Neural progenitor cell (in vitro differentiated cells): ENCODE data around the gene TMEM273.

Experiments used
- EZH2 ChIP-seq: fragments of 200-600 bp; sonication (generic); IDR thresholded peaks from 2 replicates; pipeline ENCODE4 v1.6.1; 2017; ENCODE audit warnings: antibody characterized with exemption, mild to moderate bottlenecking, moderate library complexity
- TF ChIP-seq, protein P1 (sequence below): fragments of 200-600 bp; sonication (generic); IDR thresholded peaks from 2 replicates; pipeline ENCODE4 v1.5.1; 2017; ENCODE audit warnings: antibody characterized with exemption, mild to moderate bottlenecking

GRCh38 chr10:49179699-49180443 is 8.3 kb downstream of the TMEM273 start:
- TF ChIP-seq, protein P1, sequence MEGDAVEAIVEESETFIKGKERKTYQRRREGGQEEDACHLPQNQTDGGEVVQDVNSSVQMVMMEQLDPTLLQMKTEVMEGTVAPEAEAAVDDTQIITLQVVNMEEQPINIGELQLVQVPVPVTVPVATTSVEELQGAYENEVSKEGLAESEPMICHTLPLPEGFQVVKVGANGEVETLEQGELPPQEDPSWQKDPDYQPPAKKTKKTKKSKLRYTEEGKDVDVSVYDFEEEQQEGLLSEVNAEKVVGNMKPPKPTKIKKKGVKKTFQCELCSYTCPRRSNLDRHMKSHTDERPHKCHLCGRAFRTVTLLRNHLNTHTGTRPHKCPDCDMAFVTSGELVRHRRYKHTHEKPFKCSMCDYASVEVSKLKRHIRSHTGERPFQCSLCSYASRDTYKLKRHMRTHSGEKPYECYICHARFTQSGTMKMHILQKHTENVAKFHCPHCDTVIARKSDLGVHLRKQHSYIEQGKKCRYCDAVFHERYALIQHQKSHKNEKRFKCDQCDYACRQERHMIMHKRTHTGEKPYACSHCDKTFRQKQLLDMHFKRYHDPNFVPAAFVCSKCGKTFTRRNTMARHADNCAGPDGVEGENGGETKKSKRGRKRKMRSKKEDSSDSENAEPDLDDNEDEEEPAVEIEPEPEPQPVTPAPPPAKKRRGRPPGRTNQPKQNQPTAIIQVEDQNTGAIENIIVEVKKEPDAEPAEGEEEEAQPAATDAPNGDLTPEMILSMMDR = no peak
- TF ChIP-seq EZH2 = no peak
